Measurements from ENCODE around the gene LRRC53. TPM values are rescaled to one million over a fixed set of nuclear protein-coding genes. Genes with fewer than 3 reads are reported as not detected.

The LRRC53 gene
- polyA plus RNA-seq, 1 of the 3 experiments (the other 2 are of a cell fraction), result not detected

DNA sequence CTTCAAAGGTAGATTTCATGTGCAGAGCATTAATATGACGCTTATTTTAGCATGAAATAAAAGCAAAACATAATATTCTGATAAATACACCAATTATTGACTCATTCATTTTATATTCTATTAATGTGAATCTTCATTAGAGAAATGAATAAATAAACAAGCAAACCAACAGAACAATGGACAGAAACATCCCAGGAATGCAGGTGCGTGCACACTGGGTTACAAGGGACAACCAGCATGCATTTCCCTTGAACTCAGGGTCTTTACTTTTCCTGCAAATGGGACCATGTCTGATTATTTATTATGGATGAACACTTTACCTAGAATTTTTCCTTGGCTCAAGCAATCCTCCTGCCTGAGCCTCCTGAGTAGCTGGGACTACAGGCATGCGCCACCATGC is 13.5 kb downstream of the LRRC53 start:
- Histone ChIP-seq H3K36me3 (replicated peaks in 1 of 2; ENCODE audit: control insufficient read depth in 1 of 2, insufficient read depth in 2 of 2, low read length in 1 of 2) (no peaks in the 10 kb centered on the region), H3F3A (replicated peaks; ENCODE audit: insufficient read depth) (no peaks in the 10 kb centered on the region), H3K27me3 (ENCODE audit: insufficient read depth) (no peaks in the 10 kb centered on the region), H2AFZ (ENCODE audit: low read depth) (no peak overlapping the region), H3K4me2 (no peak overlapping the region), H3K9ac (no peak overlapping the region), H3K9me2 (no peaks in the 10 kb centered on the region), H3K79me2 (ENCODE audit: insufficient read depth) (no peaks in the 10 kb centered on the region), H3K9me3 (no peaks in the 10 kb centered on the region), H3K27ac (ENCODE audit: low read depth in 2 of 2, low read length in 1 of 2) (no peak overlapping the region), H4K20me1 (ENCODE audit: insufficient read depth) (no peaks in the 10 kb centered on the region), H3K4me3 (ENCODE audit: low read depth in 2 of 2, low read length in 1 of 2) (no peak overlapping the region), H3K4me1 (ENCODE audit: control insufficient read depth in 1 of 2, insufficient read depth in 2 of 2, low read depth in 1 of 2, low read length in 1 of 2) (no peaks in the 10 kb centered on the region; a peak in 1 of 4 replicates)
- no peak for TF ChIP-seq EZH2phosphoT487 (IDR thresholded peaks at IDR 0.05; ENCODE audit: borderline replicate concordance, low read depth)
- TF ChIP-seq ELF1 (IDR thresholded peaks at IDR 0.05), result no peak
- no peak for TF ChIP-seq FOSL2 (IDR thresholded peaks at IDR 0.05; ENCODE audit: borderline replicate concordance, low read depth)
- no peak for TF ChIP-seq NRF1 (IDR thresholded peaks at IDR 0.05; ENCODE audit: low read depth, low read length)
- TF ChIP-seq TAF1 (IDR thresholded peaks at IDR 0.05; ENCODE audit: borderline replicate concordance, low read depth, low read length), result no peak
- no peak for TF ChIP-seq SMC3 (IDR thresholded peaks at IDR 0.05; ENCODE audit: low read depth, low read length)
- TF ChIP-seq TCF12 (IDR thresholded peaks at IDR 0.05), result no peak
- TF ChIP-seq GABPA (IDR thresholded peaks at IDR 0.05; ENCODE audit: low read depth), result no peak
- TF ChIP-seq, protein P1, sequence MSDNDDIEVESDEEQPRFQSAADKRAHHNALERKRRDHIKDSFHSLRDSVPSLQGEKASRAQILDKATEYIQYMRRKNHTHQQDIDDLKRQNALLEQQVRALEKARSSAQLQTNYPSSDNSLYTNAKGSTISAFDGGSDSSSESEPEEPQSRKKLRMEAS (IDR thresholded peaks at IDR 0.05; ENCODE audit: low read depth), result no peak
- TF ChIP-seq, protein P2, sequence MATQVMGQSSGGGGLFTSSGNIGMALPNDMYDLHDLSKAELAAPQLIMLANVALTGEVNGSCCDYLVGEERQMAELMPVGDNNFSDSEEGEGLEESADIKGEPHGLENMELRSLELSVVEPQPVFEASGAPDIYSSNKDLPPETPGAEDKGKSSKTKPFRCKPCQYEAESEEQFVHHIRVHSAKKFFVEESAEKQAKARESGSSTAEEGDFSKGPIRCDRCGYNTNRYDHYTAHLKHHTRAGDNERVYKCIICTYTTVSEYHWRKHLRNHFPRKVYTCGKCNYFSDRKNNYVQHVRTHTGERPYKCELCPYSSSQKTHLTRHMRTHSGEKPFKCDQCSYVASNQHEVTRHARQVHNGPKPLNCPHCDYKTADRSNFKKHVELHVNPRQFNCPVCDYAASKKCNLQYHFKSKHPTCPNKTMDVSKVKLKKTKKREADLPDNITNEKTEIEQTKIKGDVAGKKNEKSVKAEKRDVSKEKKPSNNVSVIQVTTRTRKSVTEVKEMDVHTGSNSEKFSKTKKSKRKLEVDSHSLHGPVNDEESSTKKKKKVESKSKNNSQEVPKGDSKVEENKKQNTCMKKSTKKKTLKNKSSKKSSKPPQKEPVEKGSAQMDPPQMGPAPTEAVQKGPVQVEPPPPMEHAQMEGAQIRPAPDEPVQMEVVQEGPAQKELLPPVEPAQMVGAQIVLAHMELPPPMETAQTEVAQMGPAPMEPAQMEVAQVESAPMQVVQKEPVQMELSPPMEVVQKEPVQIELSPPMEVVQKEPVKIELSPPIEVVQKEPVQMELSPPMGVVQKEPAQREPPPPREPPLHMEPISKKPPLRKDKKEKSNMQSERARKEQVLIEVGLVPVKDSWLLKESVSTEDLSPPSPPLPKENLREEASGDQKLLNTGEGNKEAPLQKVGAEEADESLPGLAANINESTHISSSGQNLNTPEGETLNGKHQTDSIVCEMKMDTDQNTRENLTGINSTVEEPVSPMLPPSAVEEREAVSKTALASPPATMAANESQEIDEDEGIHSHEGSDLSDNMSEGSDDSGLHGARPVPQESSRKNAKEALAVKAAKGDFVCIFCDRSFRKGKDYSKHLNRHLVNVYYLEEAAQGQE (IDR thresholded peaks at IDR 0.05; ENCODE audit: low read depth, low read length), result no peak
- TF ChIP-seq, protein P3, sequence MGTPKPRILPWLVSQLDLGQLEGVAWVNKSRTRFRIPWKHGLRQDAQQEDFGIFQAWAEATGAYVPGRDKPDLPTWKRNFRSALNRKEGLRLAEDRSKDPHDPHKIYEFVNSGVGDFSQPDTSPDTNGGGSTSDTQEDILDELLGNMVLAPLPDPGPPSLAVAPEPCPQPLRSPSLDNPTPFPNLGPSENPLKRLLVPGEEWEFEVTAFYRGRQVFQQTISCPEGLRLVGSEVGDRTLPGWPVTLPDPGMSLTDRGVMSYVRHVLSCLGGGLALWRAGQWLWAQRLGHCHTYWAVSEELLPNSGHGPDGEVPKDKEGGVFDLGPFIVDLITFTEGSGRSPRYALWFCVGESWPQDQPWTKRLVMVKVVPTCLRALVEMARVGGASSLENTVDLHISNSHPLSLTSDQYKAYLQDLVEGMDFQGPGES (IDR thresholded peaks at IDR 0.05; ENCODE audit: low read depth, low read length), result no peak
- no peak for TF ChIP-seq RFX5 (IDR thresholded peaks at IDR 0.05; ENCODE audit: low read length)
- no peak for TF ChIP-seq YY1 (IDR thresholded peaks at IDR 0.05; ENCODE audit: low read depth)
- TF ChIP-seq POLR2AphosphoS5 (IDR thresholded peaks at IDR 0.05; ENCODE audit: low read depth, low read length), result no peak
- no peak for TF ChIP-seq EP300 (IDR thresholded peaks at IDR 0.05; ENCODE audit: borderline replicate concordance in 1 of 2, low read depth in 1 of 2, low read length in 1 of 2)
- TF ChIP-seq, protein P4, sequence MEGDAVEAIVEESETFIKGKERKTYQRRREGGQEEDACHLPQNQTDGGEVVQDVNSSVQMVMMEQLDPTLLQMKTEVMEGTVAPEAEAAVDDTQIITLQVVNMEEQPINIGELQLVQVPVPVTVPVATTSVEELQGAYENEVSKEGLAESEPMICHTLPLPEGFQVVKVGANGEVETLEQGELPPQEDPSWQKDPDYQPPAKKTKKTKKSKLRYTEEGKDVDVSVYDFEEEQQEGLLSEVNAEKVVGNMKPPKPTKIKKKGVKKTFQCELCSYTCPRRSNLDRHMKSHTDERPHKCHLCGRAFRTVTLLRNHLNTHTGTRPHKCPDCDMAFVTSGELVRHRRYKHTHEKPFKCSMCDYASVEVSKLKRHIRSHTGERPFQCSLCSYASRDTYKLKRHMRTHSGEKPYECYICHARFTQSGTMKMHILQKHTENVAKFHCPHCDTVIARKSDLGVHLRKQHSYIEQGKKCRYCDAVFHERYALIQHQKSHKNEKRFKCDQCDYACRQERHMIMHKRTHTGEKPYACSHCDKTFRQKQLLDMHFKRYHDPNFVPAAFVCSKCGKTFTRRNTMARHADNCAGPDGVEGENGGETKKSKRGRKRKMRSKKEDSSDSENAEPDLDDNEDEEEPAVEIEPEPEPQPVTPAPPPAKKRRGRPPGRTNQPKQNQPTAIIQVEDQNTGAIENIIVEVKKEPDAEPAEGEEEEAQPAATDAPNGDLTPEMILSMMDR (IDR thresholded peaks at IDR 0.05), result no peak
- no peak for TF ChIP-seq RAD21 (IDR thresholded peaks at IDR 0.05; ENCODE audit: low read length)
- TF ChIP-seq, protein P5, sequence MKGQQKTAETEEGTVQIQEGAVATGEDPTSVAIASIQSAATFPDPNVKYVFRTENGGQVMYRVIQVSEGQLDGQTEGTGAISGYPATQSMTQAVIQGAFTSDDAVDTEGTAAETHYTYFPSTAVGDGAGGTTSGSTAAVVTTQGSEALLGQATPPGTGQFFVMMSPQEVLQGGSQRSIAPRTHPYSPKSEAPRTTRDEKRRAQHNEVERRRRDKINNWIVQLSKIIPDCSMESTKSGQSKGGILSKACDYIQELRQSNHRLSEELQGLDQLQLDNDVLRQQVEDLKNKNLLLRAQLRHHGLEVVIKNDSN (IDR thresholded peaks at IDR 0.05; ENCODE audit: borderline replicate concordance, low read depth), result no peak
- no peak for TF ChIP-seq GATA2 (CRISPR knock-in tag; IDR thresholded peaks at IDR 0.05)
- TF ChIP-seq FOXM1 (IDR thresholded peaks at IDR 0.05; ENCODE audit: low read depth), result no peak
- 63% methylated on average over 3 of the region's 3 CpGs for WGBS (ENCODE audit: low lambda C conversion rate)
- POLR2A ChIA-PET, result no interaction called here
- CTCF ChIA-PET, result interaction anchor here (1.2 kb wide), 1 partner anchor 235 kb away, joined by 6 read pairs; no protein-coding TSS in a partner anchor
- DNase-seq, result no peak
